ENCODE data around the gene RUSC1.
A peak's percentile ranks its signal among the peaks of the same experiment; 100 is the strongest.

The RUSC1 gene

DNA sequence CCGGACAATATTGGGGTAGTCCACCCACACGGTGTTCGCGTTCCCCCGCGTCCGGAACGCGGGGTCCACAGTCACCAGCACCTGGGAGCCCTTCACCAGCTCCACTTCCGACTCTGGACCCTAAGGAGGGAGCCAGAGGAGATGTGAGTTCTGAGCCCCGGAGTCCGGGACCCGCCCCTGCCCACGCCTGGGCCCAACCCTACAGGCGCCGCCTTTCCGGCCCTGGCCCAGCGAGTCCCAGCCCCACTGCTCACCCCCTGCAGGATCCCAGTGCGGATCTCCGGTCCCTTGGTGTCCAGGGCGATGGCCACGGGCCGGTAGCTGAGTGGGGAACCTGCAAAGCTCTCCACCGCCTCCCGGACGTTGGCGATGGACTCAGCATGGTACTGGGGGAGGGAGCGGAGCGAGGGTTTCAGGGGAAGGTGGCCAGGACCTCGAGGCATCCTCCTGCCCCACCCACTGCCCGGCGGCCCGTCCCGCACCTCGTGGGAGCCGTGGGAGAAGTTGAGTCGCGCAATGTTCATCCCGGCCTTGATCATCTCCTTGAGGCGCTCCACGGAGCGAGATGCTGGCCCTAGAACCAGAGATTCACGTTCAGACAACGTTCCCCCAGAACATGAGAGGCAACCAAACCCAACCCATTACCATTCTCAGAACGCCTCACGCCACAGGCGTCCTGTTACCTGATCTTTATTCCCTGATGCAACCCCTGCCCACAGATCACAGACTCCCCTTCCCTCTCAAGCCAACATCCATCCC is 25.3 kb upstream of the RUSC1 start:
- DNase-seq (ENCODE audit: low read depth), result no peak

DNA sequence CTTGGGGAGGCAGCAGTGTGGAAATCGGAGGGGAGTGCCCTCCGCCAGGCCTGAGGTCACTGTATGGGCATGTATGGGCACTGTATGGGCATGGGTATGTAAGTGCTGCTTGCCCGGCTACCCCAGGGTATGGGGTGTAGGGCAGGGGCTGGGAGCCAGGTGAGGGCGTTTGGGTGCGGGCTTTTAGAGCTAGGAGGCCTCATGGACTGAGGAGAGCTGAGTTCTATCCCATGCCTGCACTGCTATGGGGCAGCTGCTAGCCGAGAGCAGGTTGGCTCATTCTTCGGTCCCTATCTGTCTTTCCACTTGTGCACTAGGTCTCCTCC is 24.8 kb upstream of the RUSC1 start:
- no peak for DNase-seq (ENCODE audit: low read depth)

DNA sequence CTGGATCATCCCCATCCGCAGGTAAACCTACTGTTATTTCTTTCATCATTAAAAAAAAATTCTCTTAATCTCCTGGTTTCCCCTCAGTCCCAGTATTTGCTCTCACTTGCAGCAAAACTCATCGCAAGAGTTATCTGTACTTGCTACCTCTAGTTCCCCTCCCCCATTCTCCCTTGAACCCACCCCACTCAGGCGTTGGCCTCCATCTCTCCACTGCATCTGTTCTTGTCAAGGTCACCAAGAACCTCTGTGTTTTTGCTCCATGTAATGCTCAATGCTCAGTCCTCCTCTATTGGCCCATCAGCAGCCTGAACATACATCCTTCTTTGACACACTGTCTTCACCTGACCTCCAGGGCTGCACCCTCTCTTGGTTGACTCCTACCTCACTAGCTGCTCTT is 24.0 kb upstream of the RUSC1 start:
- DNase-seq (ENCODE audit: low read depth), result no peak

DNA sequence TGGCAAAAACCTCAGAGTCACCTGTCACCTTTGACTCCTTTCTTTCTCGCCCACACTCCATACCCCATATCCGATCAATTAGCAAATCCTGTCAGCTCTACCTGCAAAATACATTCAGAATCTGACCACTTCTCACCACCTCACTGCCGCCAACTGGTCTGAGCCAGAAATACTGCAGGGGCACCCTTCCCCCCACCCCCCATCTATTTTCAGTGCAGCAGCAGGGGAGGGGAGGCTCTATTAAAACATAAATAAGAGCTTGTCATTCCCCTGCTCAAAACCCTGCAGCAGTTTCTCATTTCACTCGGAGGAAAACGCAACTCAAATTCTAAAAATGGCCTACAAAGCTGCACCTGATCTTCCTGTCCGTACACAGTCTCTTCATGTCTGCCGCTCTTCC is 23.3 kb upstream of the RUSC1 start:
- no peak for DNase-seq (ENCODE audit: low read depth)

DNA sequence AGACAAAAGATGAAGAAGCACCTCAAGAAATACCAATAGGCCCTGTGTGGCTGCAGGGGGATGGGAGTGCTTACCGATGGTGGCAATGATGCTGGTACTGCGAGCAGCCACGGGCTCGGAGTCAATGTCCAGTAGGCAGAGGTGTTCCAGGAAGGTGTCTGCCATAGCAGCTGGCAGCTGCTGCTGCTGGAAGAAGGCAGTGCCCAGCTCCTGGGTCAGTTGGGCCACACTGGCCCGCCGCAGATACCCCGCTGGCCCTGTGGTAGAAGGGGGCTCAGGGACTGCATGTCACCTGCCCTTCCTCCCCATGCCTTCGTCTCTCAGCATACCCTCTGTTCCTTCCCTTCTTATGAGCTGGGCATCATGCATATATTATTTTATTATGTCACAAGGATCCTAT is 20.7 kb upstream of the RUSC1 start:
- no peak for DNase-seq (ENCODE audit: low read depth)

DNA sequence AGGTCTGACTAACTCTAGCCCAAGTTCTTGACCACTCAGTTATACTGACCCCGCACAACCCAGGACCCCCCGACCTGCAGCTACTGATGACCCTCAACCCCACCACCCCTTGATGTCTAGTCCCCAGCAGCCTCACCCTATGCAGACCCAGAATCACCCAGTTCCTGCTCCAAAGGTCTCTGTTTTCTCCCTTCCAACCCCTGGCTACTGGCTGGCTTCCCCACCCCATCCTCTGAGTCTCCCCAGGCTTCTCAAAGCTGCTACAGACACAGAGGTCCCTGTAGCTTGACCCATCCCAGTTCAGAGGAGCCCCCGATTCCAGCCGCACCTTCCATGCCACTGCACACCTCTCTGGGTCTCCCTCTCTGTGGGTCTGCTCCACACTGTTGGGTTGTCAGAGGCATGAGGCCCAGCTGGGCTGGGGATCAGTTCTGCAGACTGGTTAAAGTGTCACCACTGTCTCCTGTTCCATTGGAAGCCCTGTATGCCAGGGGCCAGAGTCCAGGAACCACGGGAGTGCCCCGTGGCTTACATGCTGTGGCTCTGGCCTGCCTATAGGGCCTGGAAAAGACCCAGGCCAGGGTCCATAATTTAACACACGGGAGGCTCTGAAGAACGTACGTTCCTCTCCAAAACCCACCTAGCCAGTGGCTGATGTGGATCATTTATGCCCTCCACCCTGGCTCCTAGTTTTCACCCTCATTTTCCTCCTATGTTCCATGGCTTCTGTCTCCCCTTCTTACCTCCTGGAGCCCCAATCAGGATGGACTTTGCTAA is 20.0 kb upstream of the RUSC1 start:
- DNase-seq (ENCODE audit: low read depth), result no peak

DNA sequence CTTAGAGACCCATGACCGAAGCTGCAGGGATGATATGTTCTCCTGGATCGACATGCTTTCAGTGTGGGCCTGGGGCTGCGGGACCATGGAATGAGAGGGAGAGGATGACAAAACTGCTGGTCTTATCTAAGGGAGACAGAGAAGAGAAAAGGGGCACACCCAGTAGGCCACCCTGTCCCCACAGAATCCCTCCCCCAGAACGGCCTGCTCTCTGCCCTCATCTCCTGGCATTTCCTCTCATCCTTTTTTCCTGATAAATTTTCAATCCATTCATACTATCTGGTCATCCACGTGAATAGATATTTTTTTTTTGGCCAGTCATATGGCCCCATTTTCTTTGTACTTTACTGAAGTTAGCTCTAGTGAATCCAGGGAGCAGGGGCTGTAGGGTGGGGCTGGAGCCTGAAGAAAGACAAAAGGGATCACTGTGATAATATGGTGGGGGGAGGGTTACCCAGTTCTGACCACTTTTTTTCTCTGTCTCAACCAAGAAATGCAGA is 19.3 kb upstream of the RUSC1 start, which contains the start of gene PKLR:
Gene PKLR (minus strand): TSS at position 97 of the 500 bp plus-strand sequence. CDS start 43 bp downstream, at position 54.
- DNase-seq (ENCODE audit: low read depth), result no peak

DNA sequence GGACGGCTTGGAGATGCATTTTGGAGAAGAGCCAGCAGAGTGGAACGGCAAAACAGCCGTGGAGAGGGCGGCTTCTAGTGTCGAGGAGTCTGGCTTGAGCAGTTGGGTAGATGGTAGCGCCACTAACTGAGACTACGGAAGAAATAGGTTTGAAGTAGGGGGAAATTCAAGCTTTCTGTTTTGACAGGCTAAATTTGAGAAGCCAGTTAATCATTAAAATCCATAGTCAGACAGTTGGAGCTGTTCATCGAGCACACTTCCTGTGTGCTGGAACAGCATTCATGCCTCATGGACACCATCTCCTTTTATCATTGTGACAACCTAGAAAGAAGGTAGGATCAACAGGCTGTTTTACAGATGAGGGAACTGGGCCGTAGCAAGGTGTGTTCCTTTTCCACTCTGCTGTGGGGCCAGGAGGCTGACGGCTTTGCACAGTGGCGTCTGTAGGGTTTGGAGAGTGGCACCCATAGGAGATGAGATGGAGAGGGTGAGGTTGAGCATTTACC is 16.1 kb upstream of the RUSC1 start:
- DNase-seq (ENCODE audit: low read depth), result no peak

DNA sequence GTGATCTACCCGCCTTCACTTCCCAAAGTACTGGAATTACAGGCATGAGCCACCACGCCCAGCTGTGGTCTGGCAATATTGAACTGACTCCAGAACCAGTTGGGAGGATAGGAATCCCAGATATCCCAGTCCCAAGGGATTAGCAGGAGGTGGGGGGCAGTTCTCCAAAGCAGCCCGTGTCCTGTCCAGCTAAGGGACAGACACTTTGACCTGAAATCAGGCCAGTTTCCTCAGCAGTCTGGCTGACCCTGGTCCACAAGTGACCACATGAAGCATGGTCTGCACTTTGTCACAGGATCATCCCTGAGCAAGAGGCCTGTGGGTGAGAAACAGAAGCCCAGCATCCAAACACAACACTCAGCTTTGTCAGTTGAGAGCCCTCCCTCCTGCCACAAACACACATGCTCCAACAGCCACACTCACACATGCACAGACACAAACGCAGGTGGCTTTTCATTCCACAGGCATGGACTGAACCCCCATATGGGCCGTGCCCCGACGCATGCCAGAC is 14.8 kb upstream of the RUSC1 start:
- DNase-seq (ENCODE audit: low read depth), result no peak

DNA sequence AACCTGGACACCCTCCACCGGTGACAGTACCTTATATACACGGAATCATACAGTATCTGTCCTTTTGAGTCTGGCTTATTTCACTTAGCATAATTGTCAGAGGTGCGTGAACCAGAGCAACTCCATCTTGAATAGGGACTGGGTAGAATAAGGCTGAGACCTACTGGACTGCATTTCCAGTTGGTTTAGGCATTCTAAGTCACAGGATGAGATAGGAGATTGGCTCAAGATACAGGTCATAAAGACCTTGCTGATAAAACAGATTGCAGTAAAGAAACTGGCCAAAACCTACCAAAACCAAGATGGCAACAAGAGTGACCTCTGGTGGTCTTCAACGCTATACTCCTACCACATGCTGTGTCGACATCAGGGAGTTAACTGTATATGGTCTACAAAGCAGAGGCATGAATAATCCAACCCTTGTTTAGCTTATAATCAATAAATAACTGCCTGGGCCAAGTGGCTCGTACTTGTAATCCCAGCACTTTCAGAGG is 13.4 kb upstream of the RUSC1 start:
- no peak for DNase-seq (ENCODE audit: low read depth)

DNA sequence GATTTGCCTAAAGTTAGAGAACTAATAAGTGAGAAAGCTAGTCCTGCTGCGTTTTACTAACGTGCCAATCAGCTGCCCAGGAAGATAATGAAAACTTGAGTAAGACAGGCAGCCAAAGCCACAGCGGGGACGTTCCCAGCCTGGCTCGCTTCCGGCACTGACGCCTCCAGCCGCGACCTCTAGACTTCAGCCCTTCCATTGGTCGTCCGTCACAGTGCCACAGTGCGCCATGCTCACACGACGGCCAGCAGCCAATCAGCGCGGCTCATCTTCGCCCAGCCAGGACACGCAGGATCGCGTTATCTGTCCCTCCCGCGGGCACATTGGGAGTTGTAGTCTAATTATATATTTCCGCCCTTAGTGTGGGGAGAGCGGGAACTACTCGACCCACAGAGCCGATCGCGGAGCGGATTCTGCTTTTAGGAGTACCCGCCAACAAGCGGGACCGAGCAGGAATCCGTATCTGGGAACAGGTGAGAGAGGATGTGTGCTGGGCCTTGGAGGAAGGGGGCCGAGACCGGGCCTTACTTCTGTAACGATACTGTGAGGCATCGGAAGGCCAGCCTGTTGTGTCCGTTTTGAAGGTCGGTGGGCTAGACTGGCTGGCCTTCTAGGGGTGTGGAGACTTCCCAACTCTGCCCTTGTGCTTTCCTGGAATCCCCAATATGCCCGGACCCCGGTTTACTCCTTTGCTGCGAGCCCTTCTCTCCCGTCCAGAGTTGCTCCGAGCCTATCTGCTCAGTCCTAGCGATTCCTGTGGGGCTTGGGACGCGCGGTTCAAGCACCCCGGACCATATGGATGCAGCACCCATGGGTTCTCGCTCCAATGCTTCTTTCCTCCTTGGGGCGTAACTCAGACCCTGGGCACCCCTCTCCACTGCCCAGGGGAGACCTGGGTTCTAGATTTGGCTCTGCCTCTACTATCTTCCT is 11.9 kb upstream of the RUSC1 start, which contains the start of gene FDPS:
Gene FDPS (plus strand): TSS at position 374 of the 930 bp plus-strand sequence. CDS start 924 bp downstream, outside the sequence.
- peak; percentile 95 for DNase-seq (ENCODE audit: low read depth)

DNA sequence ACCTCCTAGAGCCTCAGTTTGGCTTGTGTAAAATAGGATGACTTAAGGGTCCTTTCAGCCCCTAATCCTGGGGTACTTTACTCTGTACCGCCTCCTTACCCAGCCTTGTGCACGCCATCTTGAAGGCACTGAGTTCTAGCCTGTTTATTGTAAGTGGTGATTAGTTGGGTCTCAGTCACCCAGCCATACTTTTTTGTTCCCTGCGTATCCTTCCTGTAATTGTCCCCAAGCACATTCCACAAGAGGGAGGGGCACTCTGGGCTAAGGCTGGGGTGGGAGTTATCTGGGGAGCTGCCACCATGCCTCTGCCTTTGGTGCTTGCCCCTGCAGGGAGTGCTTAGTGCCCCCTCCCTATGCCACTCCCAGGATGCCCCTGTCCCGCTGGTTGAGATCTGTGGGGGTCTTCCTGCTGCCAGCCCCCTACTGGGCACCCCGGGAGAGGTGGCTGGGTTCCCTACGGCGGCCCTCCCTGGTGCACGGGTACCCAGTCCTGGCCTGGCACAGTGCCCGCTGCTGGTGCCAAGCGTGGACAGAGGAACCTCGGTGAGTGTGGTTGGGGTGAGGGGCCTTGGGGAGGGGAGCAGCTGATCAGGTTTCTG is 11.2 kb upstream of the RUSC1 start:
- DNase-seq (ENCODE audit: low read depth), result no peak

DNA sequence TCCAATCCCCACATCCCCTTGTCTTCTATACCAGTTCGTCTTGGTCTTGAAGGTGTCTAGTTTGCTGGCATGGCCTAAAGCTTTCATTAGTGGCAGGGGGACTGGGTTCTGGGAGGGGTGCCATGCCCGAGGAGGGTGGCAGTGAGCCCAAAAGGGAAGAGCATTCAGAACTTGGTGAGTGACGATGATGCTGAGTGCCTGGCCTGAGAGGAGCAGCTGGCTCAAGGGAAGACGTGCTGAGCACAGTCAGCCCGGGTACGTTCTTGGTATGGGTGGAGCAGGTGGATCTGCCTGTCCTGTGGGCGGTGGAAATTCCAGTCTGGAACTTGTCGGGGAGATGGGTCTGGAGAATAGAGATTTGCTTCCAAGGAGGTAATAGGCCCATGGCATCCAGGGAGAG is 7.4 kb upstream of the RUSC1 start:
- DNase-seq (ENCODE audit: low read depth), result no peak

DNA sequence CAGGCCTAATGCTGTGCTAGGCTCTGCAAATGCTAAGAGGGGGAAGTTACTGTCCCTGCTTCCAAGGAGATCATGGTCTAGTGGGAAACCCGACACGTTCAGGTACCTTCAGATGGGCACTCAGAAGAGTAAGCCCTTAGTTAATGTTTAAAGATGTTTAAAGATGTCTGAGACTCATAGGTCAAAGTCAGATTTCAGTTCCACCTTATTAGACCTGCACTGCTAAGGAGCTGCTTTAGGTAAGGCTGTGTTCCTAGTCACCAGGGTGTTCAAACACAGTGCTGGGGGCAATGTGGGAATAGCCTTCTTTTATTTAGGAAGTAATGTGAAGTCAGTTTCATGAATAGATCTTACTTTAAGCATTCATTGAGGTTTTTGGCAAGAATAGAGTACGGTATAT is 3.8 kb upstream of the RUSC1 start:
- DNase-seq (ENCODE audit: low read depth), result no peak

DNA sequence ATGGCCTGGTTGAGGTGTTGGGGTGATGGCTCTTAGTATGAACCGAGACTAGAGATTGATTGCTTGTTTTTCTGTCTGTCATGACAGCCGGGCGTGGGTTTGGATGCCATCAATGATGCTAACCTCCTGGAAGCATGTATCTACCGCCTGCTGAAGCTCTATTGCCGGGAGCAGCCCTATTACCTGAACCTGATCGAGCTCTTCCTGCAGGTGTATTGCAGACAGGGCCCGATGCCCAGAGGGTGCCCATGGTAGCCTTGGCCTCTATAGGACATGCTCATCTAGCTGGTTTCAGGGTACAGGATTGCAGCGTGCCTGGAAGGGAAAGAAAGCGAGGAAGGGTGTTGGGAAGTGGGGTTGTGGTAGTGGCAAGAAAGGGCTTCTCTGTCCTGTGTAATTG is 2.6 kb upstream of the RUSC1 start:
- no peak for DNase-seq (ENCODE audit: low read depth)

DNA sequence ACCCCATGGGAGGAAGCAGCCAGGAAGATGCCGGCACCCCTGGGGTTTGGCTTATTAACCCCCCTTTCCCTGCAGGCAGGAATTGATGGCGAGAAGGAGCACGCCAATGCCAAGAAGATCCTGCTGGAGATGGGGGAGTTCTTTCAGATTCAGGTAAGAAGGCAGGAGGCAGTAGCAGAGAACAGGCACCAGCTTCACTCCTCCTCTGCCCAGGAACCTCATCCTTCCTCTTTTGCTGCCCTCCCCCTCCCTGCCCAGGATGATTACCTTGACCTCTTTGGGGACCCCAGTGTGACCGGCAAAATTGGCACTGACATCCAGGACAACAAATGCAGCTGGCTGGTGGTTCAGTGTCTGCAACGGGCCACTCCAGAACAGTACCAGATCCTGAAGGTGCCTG is 1.2 kb upstream of the RUSC1 start:
- DNase-seq (ENCODE audit: low read depth), result no peak

DNA sequence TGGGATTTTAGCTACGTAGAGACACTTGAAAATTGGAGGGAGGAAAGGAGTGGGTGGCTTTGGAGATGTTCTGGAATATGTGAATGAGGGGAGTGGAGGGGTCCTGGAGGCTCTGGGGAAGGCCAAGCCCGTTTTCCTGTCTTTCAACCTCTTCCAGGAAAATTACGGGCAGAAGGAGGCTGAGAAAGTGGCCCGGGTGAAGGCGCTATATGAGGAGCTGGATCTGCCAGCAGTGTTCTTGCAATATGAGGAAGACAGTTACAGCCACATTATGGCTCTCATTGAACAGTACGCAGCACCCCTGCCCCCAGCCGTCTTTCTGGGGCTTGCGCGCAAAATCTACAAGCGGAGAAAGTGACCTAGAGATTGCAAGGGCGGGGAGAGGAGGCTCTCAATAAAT is 442 bp upstream of the RUSC1 start:
- DNase-seq (ENCODE audit: low read depth), result no peak

DNA sequence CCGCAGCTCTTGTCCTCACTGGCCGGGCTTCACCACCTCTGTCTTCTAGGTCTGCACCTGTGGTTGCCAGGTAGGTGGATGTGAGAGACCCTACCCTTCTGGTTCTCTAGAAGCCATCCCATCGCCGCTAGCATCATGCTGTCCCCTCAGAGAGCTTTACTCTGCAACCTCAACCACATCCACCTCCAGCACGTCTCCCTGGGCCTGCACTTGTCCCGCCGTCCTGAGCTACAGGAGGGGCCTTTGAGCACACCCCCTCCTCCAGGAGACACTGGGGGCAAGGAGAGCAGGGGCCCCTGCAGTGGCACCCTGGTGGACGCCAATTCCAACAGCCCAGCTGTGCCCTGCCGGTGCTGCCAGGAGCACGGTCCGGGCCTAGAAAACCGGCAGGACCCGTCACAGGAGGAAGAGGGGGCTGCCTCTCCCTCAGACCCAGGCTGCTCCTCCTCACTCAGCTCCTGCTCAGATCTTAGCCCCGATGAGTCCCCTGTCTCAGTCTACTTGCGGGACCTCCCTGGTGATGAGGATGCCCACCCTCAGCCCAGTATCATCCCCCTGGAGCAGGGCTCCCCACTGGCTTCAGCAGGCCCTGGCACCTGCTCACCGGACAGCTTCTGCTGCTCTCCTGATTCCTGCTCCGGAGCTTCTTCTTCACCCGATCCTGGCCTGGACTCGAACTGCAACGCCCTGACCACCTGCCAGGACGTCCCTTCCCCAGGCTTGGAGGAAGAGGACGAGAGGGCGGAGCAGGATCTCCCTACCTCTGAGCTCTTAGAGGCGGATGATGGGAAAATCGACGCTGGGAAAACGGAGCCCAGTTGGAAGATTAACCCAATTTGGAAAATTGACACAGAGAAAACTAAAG is 1.2 kb downstream of the RUSC1 start:
- DNase-seq (ENCODE audit: low read depth), result no peak

DNA sequence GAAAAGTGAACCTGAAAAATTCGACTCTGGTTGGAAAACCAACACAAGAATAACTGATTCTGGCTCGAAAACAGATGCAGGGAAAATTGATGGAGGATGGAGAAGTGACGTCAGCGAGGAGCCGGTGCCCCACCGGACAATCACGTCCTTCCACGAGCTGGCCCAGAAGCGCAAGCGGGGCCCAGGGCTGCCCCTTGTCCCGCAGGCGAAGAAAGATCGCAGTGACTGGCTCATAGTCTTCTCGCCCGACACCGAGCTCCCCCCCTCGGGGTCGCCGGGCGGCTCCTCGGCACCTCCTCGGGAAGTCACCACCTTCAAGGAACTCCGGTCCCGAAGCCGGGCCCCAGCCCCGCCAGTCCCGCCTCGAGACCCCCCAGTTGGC is 1.9 kb downstream of the RUSC1 start:
- no peak for DNase-seq (ENCODE audit: low read depth)

All from HS-5 (cell line).